Measurements from ENCODE around the gene RALB.
"Not testable (repeated sequence)": the region's sequence is repeated elsewhere in the genome, so short reads cannot be mapped to it uniquely, and the experiment has no call there.

Gene RALB

DNA sequence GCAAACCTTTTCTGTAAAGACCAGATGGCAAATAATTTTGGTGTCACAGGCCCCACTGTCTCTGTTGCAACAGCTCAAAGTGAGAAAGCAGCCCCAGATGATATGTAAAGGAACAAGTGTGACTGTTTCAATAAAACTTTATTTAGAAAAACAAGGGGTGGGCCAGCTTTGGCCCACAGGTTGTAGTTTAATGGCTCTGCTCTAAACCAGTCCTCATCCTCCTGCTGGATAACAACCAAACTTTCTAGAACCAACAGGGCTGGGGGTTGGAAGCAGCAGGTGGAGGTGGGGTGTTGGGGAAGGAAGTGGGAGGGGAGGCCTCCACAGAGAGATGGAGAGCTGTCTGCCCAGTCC, 64.5 kb downstream of the RALB start:
- H3K4me3 ChIP-seq (ENCODE audit: low read length), result no peak overlapping the region
- no peak overlapping the region for H3K9ac ChIP-seq (ENCODE audit: low read length)
- peaks cover 29% of the 10 kb centered on the region for H3K27me3 ChIP-seq (ENCODE audit: control insufficient read depth, insufficient read depth, low read length)
- no peaks in the 10 kb centered on the region for H3K9me3 ChIP-seq (ENCODE audit: control insufficient read depth, low read depth, low read length)
- no peak overlapping the region for H3K27ac ChIP-seq (ENCODE audit: low read length)
- H3K36me3 ChIP-seq (ENCODE audit: control insufficient read depth, low read depth, low read length), result no peaks in the 10 kb centered on the region
- H3K4me1 ChIP-seq (ENCODE audit: control insufficient read depth, low read depth, low read length), result no peaks in the 10 kb centered on the region

- H3K4me3 ChIP-seq (ENCODE audit: low read length), result no peak overlapping the region
- H3K27ac ChIP-seq (ENCODE audit: low read length), result no peak overlapping the region
- H3K4me1 ChIP-seq (ENCODE audit: control insufficient read depth, low read depth, low read length), result no peaks in the 10 kb centered on the region
- H3K36me3 ChIP-seq (ENCODE audit: control insufficient read depth, low read depth, low read length), result no peaks in the 10 kb centered on the region
- no peak overlapping the region for H3K9ac ChIP-seq (ENCODE audit: low read length)
- H3K27me3 ChIP-seq (ENCODE audit: control insufficient read depth, insufficient read depth, low read length), result peaks cover 21% of the 10 kb centered on the region
- H3K9me3 ChIP-seq (ENCODE audit: control insufficient read depth, low read depth, low read length), result no peaks in the 10 kb centered on the region
Measured at GRCh38 chr2:120317916-120318315, 65.3 kb downstream of the RALB start.

- H3K36me3 ChIP-seq (ENCODE audit: control insufficient read depth, low read depth, low read length), result no peaks in the 10 kb centered on the region
- no peak overlapping the region for H3K4me3 ChIP-seq (ENCODE audit: low read length)
- peaks cover 15% of the 10 kb centered on the region for H3K27me3 ChIP-seq (ENCODE audit: control insufficient read depth, insufficient read depth, low read length)
- no peak overlapping the region for H3K27ac ChIP-seq (ENCODE audit: low read length)
- H3K9ac ChIP-seq (ENCODE audit: low read length), result no peak overlapping the region
- no peaks in the 10 kb centered on the region for H3K4me1 ChIP-seq (ENCODE audit: control insufficient read depth, low read depth, low read length)
- no peaks in the 10 kb centered on the region for H3K9me3 ChIP-seq (ENCODE audit: control insufficient read depth, low read depth, low read length)
Measured at GRCh38 chr2:120318626-120319025, 66.0 kb downstream of the RALB start.

- H3K9ac ChIP-seq (ENCODE audit: low read length), result no peak overlapping the region
- H3K36me3 ChIP-seq (ENCODE audit: control insufficient read depth, low read depth, low read length), result no peaks in the 10 kb centered on the region
- no peaks in the 10 kb centered on the region for H3K4me1 ChIP-seq (ENCODE audit: control insufficient read depth, low read depth, low read length)
- H3K9me3 ChIP-seq (ENCODE audit: control insufficient read depth, low read depth, low read length), result no peaks in the 10 kb centered on the region
- H3K27me3 ChIP-seq (ENCODE audit: control insufficient read depth, insufficient read depth, low read length), result peaks cover 10% of the 10 kb centered on the region
- H3K27ac ChIP-seq (ENCODE audit: low read length), result no peak overlapping the region
- H3K4me3 ChIP-seq (ENCODE audit: low read length), result no peak overlapping the region
Measured at GRCh38 chr2:120319123-120319522, 66.5 kb downstream of the RALB start.

DNA sequence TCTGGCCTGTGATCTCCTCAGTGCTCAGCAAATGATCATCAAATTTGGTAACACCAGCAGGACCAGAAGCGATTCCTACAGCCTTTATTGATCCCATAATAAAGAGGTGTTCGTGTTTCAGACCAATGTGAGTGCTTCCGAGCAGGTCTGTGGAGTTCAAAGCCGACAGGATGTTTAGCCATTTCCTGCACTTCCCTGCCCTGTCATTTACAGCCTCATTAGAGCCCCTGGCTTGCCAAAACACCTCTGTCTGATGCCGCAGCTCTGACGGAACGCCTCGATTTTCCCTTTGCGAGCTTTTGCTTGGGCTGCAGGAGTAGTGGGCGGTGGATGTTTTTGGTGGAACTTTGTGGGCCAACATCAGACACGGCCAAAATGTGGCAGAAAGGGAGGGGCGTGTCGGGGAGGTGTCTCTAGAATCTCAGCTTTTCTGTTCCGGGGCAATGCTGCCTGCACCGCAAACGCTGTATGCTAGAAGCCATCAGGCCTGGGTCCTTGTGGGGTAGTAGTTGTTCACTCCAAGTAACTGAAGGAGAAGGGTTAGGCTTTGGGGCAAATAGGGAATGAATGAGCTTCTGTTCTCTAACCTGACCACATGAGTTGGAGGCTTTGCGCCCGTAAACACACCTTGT, 67.2 kb downstream of the RALB start:
- Histone ChIP-seq H3K9ac (ENCODE audit: low read length) (no peak overlapping the region), H3K9me3 (ENCODE audit: control insufficient read depth, low read depth, low read length) (no peaks in the 10 kb centered on the region), H3K4me3 (ENCODE audit: low read length) (no peak overlapping the region), H3K36me3 (ENCODE audit: control insufficient read depth, low read depth, low read length) (no peaks in the 10 kb centered on the region), H3K27ac (ENCODE audit: low read length) (no peak overlapping the region), H3K27me3 (ENCODE audit: control insufficient read depth, insufficient read depth, low read length) (peaks cover 3% of the 10 kb centered on the region), H3K4me1 (ENCODE audit: control insufficient read depth, low read depth, low read length) (no peaks in the 10 kb centered on the region)

DNA sequence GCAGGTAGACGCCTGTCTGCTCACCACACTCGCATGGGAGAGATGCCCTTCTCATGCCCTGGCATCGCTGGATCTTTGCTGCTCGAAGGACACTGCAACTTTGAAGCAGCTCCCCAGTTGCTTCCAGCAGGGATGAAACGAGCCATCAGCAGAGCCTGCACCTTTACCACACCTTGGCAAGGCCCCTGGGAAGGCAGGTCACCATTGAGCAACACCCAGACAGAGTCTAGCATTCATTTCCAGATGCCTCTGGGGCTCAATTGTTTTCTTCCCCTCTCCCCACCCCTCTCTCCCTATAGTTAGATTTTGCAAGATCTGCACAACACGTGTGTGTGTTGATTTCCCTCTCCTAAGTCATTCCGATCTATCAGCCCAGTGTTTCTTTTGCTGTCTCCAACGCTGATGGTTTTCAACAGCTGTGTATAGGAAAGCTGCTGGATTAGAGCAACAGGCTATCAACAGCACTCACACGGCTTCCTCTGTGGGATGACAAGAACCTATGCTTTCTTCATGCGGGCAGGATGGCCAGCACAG, 67.7 kb downstream of the RALB start:
- no peaks in the 10 kb centered on the region for H3K9me3 ChIP-seq (ENCODE audit: control insufficient read depth, low read depth, low read length)
- H3K4me3 ChIP-seq (ENCODE audit: low read length), result no peak overlapping the region
- H3K36me3 ChIP-seq (ENCODE audit: control insufficient read depth, low read depth, low read length), result no peaks in the 10 kb centered on the region
- no peaks in the 10 kb centered on the region for H3K27me3 ChIP-seq (ENCODE audit: control insufficient read depth, insufficient read depth, low read length)
- no peaks in the 10 kb centered on the region for H3K4me1 ChIP-seq (ENCODE audit: control insufficient read depth, low read depth, low read length)
- H3K9ac ChIP-seq (ENCODE audit: low read length), result no peak overlapping the region
- no peak overlapping the region for H3K27ac ChIP-seq (ENCODE audit: low read length)

DNA sequence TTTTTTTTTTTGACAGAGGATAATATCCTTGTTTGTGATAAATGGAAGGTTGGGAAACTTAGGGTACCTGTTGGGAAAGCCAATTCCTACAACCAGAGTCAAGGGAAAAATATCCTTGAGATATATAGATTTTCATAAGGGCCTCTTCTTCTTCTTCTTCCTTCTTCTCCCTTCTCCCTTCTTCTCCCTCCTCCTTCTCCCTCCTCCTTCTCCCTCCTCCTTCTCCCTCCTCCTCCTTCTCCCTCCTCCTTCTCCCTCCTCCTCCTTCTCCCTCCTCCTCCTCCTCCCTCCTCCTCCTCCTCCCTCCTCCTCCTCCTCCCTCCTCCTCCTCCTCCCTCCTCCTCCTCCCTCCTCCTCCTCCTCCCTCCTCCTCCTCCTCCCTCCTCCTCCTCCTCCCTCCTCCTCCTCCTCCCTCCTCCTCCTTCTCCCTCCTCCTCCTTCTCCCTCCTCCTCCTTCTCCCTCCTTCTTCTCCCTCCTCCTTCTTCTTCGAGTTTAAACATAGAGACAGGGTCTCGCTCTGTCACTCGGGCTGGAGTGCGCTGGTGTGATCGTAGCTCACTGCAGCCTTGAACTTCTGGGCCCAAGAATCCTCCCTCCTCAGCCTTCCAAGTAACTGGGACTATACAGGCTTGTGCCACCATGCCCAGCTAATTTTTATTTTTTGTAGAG, 68.4 kb downstream of the RALB start:
- not testable (repeated sequence) for H3K27ac ChIP-seq (ENCODE audit: low read length); H3K27me3 ChIP-seq (ENCODE audit: control insufficient read depth, insufficient read depth, low read length); H3K4me1 ChIP-seq (ENCODE audit: control insufficient read depth, low read depth, low read length); H3K36me3 ChIP-seq (ENCODE audit: control insufficient read depth, low read depth, low read length); H3K9ac ChIP-seq (ENCODE audit: low read length); H3K9me3 ChIP-seq (ENCODE audit: control insufficient read depth, low read depth, low read length); H3K4me3 ChIP-seq (ENCODE audit: low read length)

- Histone ChIP-seq H3K4me1 (ENCODE audit: control insufficient read depth, low read depth, low read length) (no peaks in the 10 kb centered on the region), H3K4me3 (ENCODE audit: low read length) (no peak overlapping the region), H3K27me3 (ENCODE audit: control insufficient read depth, insufficient read depth, low read length) (no peaks in the 10 kb centered on the region), H3K27ac (ENCODE audit: low read length) (no peak overlapping the region), H3K9me3 (ENCODE audit: control insufficient read depth, low read depth, low read length) (no peaks in the 10 kb centered on the region), H3K9ac (ENCODE audit: low read length) (no peak overlapping the region), H3K36me3 (ENCODE audit: control insufficient read depth, low read depth, low read length) (no peaks in the 10 kb centered on the region)
Measured at GRCh38 chr2:120321721-120322284, 69.2 kb downstream of the RALB start.

GRCh38 chr2:120322329-120322728, 69.7 kb downstream of the RALB start:
- Histone ChIP-seq H3K27ac (ENCODE audit: low read length) (no peak overlapping the region), H3K27me3 (ENCODE audit: control insufficient read depth, insufficient read depth, low read length) (no peaks in the 10 kb centered on the region), H3K9me3 (ENCODE audit: control insufficient read depth, low read depth, low read length) (no peaks in the 10 kb centered on the region), H3K4me1 (ENCODE audit: control insufficient read depth, low read depth, low read length) (no peaks in the 10 kb centered on the region), H3K36me3 (ENCODE audit: control insufficient read depth, low read depth, low read length) (no peaks in the 10 kb centered on the region), H3K9ac (ENCODE audit: low read length) (no peak overlapping the region), H3K4me3 (ENCODE audit: low read length) (no peak overlapping the region)

- Histone ChIP-seq H3K36me3 (ENCODE audit: control insufficient read depth, low read depth, low read length) (no peaks in the 10 kb centered on the region), H3K4me3 (ENCODE audit: low read length) (no peak overlapping the region), H3K9ac (ENCODE audit: low read length) (no peak overlapping the region), H3K27ac (ENCODE audit: low read length) (no peak overlapping the region), H3K4me1 (ENCODE audit: control insufficient read depth, low read depth, low read length) (no peaks in the 10 kb centered on the region), H3K9me3 (ENCODE audit: control insufficient read depth, low read depth, low read length) (no peaks in the 10 kb centered on the region), H3K27me3 (ENCODE audit: control insufficient read depth, insufficient read depth, low read length) (no peaks in the 10 kb centered on the region)
Measured at GRCh38 chr2:120323214-120323613, 70.6 kb downstream of the RALB start.

- no peaks in the 10 kb centered on the region for H3K27me3 ChIP-seq (ENCODE audit: control insufficient read depth, insufficient read depth, low read length)
- no peaks in the 10 kb centered on the region for H3K4me1 ChIP-seq (ENCODE audit: control insufficient read depth, low read depth, low read length)
- no peak overlapping the region for H3K4me3 ChIP-seq (ENCODE audit: low read length)
- H3K36me3 ChIP-seq (ENCODE audit: control insufficient read depth, low read depth, low read length), result no peaks in the 10 kb centered on the region
- H3K27ac ChIP-seq (ENCODE audit: low read length), result no peak overlapping the region
- H3K9me3 ChIP-seq (ENCODE audit: control insufficient read depth, low read depth, low read length), result no peaks in the 10 kb centered on the region
- no peak overlapping the region for H3K9ac ChIP-seq (ENCODE audit: low read length)
Measured at GRCh38 chr2:120323807-120324399, 71.3 kb downstream of the RALB start.
